GM18907 (cell line): ENCODE measurements around the gene TRAF3IP3.

Experiments used
- ATAC-seq: cut with Tn5 transposase; IDR thresholded peaks from one replicate; pipeline ENCODE4 v1.9.1; 2021; ENCODE audit warnings: mild to moderate bottlenecking, moderate library complexity; ENCODE audit not compliant: unreplicated experiment

TRAF3IP3 gene

GRCh38 chr1:209823143-209824041 is 67.5 kb downstream of the TRAF3IP3 start:
- ATAC-seq = peak; percentile 42

- ATAC-seq = no peak
Observed at GRCh38 chr1:209825591-209826434, 70.0 kb downstream of the TRAF3IP3 start.

GRCh38 chr1:209827384-209828262 is 71.8 kb downstream of the TRAF3IP3 start, which contains the start of gene UTP25:
Gene UTP25 (plus strand): TSS chr1:209827972. CDS start chr1:209828064, 92 bp downstream.
- ATAC-seq = peak; percentile 93

- ATAC-seq = no peak
Observed at GRCh38 chr1:209829716-209830115, 73.9 kb downstream of the TRAF3IP3 start.

- no peak for ATAC-seq
Observed at GRCh38 chr1:209830722-209831121, 74.9 kb downstream of the TRAF3IP3 start.

- no peak for ATAC-seq
Observed at GRCh38 chr1:209831615-209832014, 75.8 kb downstream of the TRAF3IP3 start.
